ENCODE data around the gene LBH. TPM values are rescaled to one million over a fixed set of nuclear protein-coding genes. Genes with fewer than 3 reads are reported as not detected.

Gene LBH
- polyA plus RNA-seq, 1 of the 3 experiments (the other 2 are of a cell fraction) = 22.8 TPM

- no peaks in the 10 kb centered on the region for H3K27me3 ChIP-seq (ENCODE audit: insufficient read depth)
- H3K4me3 ChIP-seq (ENCODE audit: low read depth in 2 of 2, low read length in 1 of 2) = no peak overlapping the region
- 79% methylated on average over 6 of the region's 6 CpGs for WGBS (ENCODE audit: low lambda C conversion rate)
- no peaks in the 10 kb centered on the region for H3K9me3 ChIP-seq
- no peak overlapping the region for H2AFZ ChIP-seq (ENCODE audit: low read depth)
- H3K9me2 ChIP-seq = no peaks in the 10 kb centered on the region
- H3K36me3 ChIP-seq (replicated peaks in 1 of 2; ENCODE audit: control insufficient read depth in 1 of 2, insufficient read depth in 2 of 2, low read length in 1 of 2) = no peaks in the 10 kb centered on the region
- no peak overlapping the region for H3K9ac ChIP-seq
- ChIA-PET CTCF (interaction anchor here (0.8 to 7.8 kb wide), 5 partner anchors 11 to 491 kb away, joined by 3 to 88 read pairs (median 33); no protein-coding TSS in a partner anchor), POLR2A (no interaction called here)
- DNase-seq = no peak
- no peaks in the 10 kb centered on the region for H3K79me2 ChIP-seq (ENCODE audit: insufficient read depth)
- no peaks in the 10 kb centered on the region for H4K20me1 ChIP-seq (ENCODE audit: insufficient read depth)
- TF ChIP-seq TEAD4 (IDR thresholded peaks at IDR 0.05; ENCODE audit: borderline replicate concordance, insufficient read depth) (no peak), PBX3 (IDR thresholded peaks at IDR 0.05) (no peak), RCOR1 (IDR thresholded peaks at IDR 0.05; ENCODE audit: low read length) (no peak), FOXM1 (IDR thresholded peaks at IDR 0.05; ENCODE audit: low read depth) (no peak), FOSL2 (IDR thresholded peaks at IDR 0.05; ENCODE audit: borderline replicate concordance, low read depth) (no peak), YY1 (IDR thresholded peaks at IDR 0.05; ENCODE audit: low read depth) (no peak), GATA2 (CRISPR knock-in tag; IDR thresholded peaks at IDR 0.05) (no peak)
- H3K4me1 ChIP-seq (ENCODE audit: control insufficient read depth in 1 of 2, insufficient read depth in 2 of 2, low read depth in 1 of 2, low read length in 1 of 2) = peaks cover 0 to 3% of the 10 kb centered on the region in 2 experiments; a peak in 2 of 4 replicates
- H3F3A ChIP-seq (replicated peaks; ENCODE audit: insufficient read depth) = no peaks in the 10 kb centered on the region
- no peak overlapping the region for H3K4me2 ChIP-seq
- no peak overlapping the region for H3K27ac ChIP-seq (ENCODE audit: low read depth in 2 of 2, low read length in 1 of 2)
Observed at GRCh38 chr2:30218338-30218713, 13.0 kb upstream of the LBH start.

GRCh38 chr2:30218814-30219213 lies 12.5 kb upstream of the LBH start:
- no peak overlapping the region for H2AFZ ChIP-seq (ENCODE audit: low read depth)
- H3K27me3 ChIP-seq (ENCODE audit: insufficient read depth) = no peaks in the 10 kb centered on the region
- H3F3A ChIP-seq (replicated peaks; ENCODE audit: insufficient read depth) = no peaks in the 10 kb centered on the region
- POLR2A ChIA-PET = interaction anchor here (0.6 kb wide), 1 partner anchor 605 kb away, joined by 3 read pairs; no protein-coding TSS in a partner anchor
- H3K9me3 ChIP-seq = no peaks in the 10 kb centered on the region
- CTCF ChIA-PET = interaction anchor here (0.8 to 7.8 kb wide), 4 partner anchors 11 to 490 kb away, joined by 3 to 88 read pairs (median 36); no protein-coding TSS in a partner anchor
- no peak overlapping the region for H3K9ac ChIP-seq
- H4K20me1 ChIP-seq (ENCODE audit: insufficient read depth) = no peaks in the 10 kb centered on the region
- DNase-seq = no peak
- H3K4me3 ChIP-seq (ENCODE audit: low read depth in 2 of 2, low read length in 1 of 2) = no peak overlapping the region
- no peaks in the 10 kb centered on the region for H3K79me2 ChIP-seq (ENCODE audit: insufficient read depth)
- TF ChIP-seq RXRA (IDR thresholded peaks at IDR 0.05; ENCODE audit: borderline replicate concordance, low read depth) (no peak), NFIC (IDR thresholded peaks at IDR 0.05; ENCODE audit: borderline replicate concordance) (no peak), YY1 (IDR thresholded peaks at IDR 0.05; ENCODE audit: low read depth) (no peak), NRF1 (IDR thresholded peaks at IDR 0.05; ENCODE audit: low read depth, low read length) (no peak)
- H3K27ac ChIP-seq (ENCODE audit: low read depth in 2 of 2, low read length in 1 of 2) = no peak overlapping the region
- H3K4me2 ChIP-seq = no peak overlapping the region
- H3K4me1 ChIP-seq (ENCODE audit: control insufficient read depth in 1 of 2, insufficient read depth in 2 of 2, low read depth in 1 of 2, low read length in 1 of 2) = peaks cover 0 to 3% of the 10 kb centered on the region in 2 experiments; a peak in 2 of 4 replicates
- no peaks in the 10 kb centered on the region for H3K36me3 ChIP-seq (replicated peaks in 1 of 2; ENCODE audit: control insufficient read depth in 1 of 2, insufficient read depth in 2 of 2, low read length in 1 of 2)
- WGBS (ENCODE audit: low lambda C conversion rate) = 70% methylated on average over 4 of the region's 4 CpGs
- H3K9me2 ChIP-seq = no peaks in the 10 kb centered on the region

Data from SK-N-SH (cell line).